Loucy (cell line): Measurements from ENCODE around the gene NBEA.

Experiments
- H2AFZ ChIP-seq: fragments of 200-600 bp; sonication (generic); 2 replicates; pipeline ENCODE4 v1.6.0; 2016; ENCODE audit warnings: antibody characterized with exemption, mild to moderate bottlenecking, low read length, moderate library complexity
- H3F3A ChIP-seq: fragments of 200-600 bp; 2 replicates; pipeline ENCODE4 v1.6.0; 2016; ENCODE audit warnings: antibody characterized with exemption, low read depth, mild to moderate bottlenecking
- H3K27me3 ChIP-seq: fragments of 200-600 bp; sonication (generic); 2 replicates; pipeline ENCODE4 v1.6.1; 2014; ENCODE audit warnings: low read length, mild to moderate bottlenecking; ENCODE audit not compliant: insufficient read depth, poor library complexity, severe bottlenecking
- H3K36me3 ChIP-seq: fragments of 200-600 bp; sonication (generic); 2 replicates; pipeline ENCODE4 v1.6.1; 2016; ENCODE audit warnings: low read length; ENCODE audit not compliant: insufficient read depth
- H3K4me1 ChIP-seq: fragments of 200-600 bp; sonication (generic); 2 replicates; pipeline ENCODE4 v1.5.1; 2014; ENCODE audit warnings: low read length, mild to moderate bottlenecking; ENCODE audit not compliant: insufficient read depth, poor library complexity, severe bottlenecking
- H3K4me2 ChIP-seq: fragments of 200-600 bp; sonication (generic); 2 replicates; pipeline ENCODE4 v1.6.0; 2014; ENCODE audit warnings: antibody characterized with exemption, low read length, low read depth, mild to moderate bottlenecking; ENCODE audit not compliant: poor library complexity, severe bottlenecking
- H3K4me3 ChIP-seq: fragments of 200-600 bp; sonication (generic); 2 replicates; pipeline ENCODE4 v1.5.1; 2014; ENCODE audit warnings: low read length, mild to moderate bottlenecking, mixed read lengths; ENCODE audit not compliant: poor library complexity, severe bottlenecking
- H3K79me2 ChIP-seq: fragments of 200-600 bp; sonication (generic); 2 replicates; pipeline ENCODE4 v1.6.1; 2014; ENCODE audit warnings: low read length; ENCODE audit not compliant: insufficient read depth
- H3K9ac ChIP-seq: fragments of 200-600 bp; sonication (generic); 2 replicates; pipeline ENCODE4 v1.6.0; 2014; ENCODE audit warnings: mild to moderate bottlenecking, low read depth, low read length, moderate library complexity; ENCODE audit not compliant: poor library complexity, severe bottlenecking
- H3K9me2 ChIP-seq: fragments of 200-600 bp; sonication (generic); replicated peaks from 2 replicates; pipeline ENCODE4 v1.6.1; 2016; ENCODE audit warnings: low read depth, low read length, mixed read lengths
- H3K9me3 ChIP-seq: fragments of 200-600 bp; sonication (generic); 2 replicates; pipeline ENCODE4 v1.6.1; 2014; ENCODE audit warnings: mild to moderate bottlenecking, antibody characterized with exemption, low read length, low read depth; ENCODE audit not compliant: insufficient read depth
- H4K20me1 ChIP-seq: fragments of 200-600 bp; sonication (generic); 2 replicates; pipeline ENCODE4 v1.6.0; 2014; ENCODE audit warnings: antibody characterized with exemption, low read length, mild to moderate bottlenecking; ENCODE audit not compliant: insufficient read depth, poor library complexity, severe bottlenecking
- CTCF ChIP-seq: fragments of 200-600 bp; sonication (generic); conservative IDR thresholded peaks from 2 replicates; pipeline ENCODE4 v1.5.1; 2014; ENCODE audit warnings: mild to moderate bottlenecking, antibody characterized with exemption, low read length
- EZH2phosphoT487 ChIP-seq: fragments of 200-600 bp; IDR thresholded peaks from 2 replicates; pipeline ENCODE4 v1.6.1; 2018; ENCODE audit warnings: antibody characterized with exemption, mild to moderate bottlenecking, moderate library complexity, borderline replicate concordance

Gene NBEA

DNA sequence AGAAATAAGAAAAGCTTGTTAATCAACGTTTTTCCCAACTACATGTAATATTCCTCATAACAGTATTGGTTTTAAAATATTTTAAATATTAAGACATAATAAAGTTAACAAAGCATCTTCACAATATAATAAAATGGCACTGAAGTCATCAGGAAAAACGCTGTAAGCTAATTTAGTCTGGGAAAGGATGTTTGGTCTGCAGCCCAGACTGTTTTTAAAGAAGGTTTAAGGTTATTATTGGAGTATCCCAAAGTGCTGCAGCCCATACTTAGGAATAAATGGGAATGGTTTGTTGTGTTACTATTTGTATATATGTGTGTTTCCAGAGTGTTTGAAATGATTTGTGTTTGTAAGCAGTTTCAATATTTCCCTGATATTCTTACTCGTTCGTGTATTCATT is 727.3 kb downstream of the NBEA start:
- Histone ChIP-seq H3K36me3 (no peaks in the 10 kb centered on the region), H3F3A (no peaks in the 10 kb centered on the region), H3K4me3 (no peak overlapping the region), H3K9me3 (no peaks in the 10 kb centered on the region), H3K4me1 (no peaks in the 10 kb centered on the region), H4K20me1 (no peaks in the 10 kb centered on the region), H2AFZ (no peak overlapping the region), H3K4me2 (no peak overlapping the region), H3K9ac (no peak overlapping the region), H3K27me3 (no peaks in the 10 kb centered on the region), H3K79me2 (no peaks in the 10 kb centered on the region), H3K9me2 (no peaks in the 10 kb centered on the region)
- TF ChIP-seq EZH2phosphoT487 (no peak), CTCF (no peak)

DNA sequence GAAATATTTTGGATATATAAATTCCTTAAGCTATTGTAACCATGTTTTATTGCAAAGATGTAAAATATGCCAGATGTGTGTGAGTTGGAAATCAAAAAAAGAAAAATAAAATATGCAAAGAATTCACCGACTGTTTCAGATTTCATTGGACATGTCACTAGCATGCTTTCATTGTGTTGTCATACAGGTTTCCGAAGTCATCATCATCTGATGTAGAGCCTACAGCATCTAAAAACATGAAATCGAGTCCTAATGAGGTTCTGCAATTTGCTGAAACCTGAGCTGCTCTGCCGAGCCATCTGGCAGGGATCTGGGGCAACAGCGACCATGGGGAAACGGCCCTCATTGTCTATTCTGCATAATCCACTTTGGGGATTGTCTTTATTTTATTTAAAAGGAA is 730.5 kb downstream of the NBEA start:
- no peaks in the 10 kb centered on the region for H3K27me3 ChIP-seq
- H3K4me2 ChIP-seq, result no peak overlapping the region
- H4K20me1 ChIP-seq, result no peaks in the 10 kb centered on the region
- H2AFZ ChIP-seq, result no peak overlapping the region
- H3K9ac ChIP-seq, result no peak overlapping the region
- H3K4me1 ChIP-seq, result no peaks in the 10 kb centered on the region
- no peak overlapping the region for H3K4me3 ChIP-seq
- TF ChIP-seq EZH2phosphoT487, result no peak
- no peak for TF ChIP-seq CTCF
- no peaks in the 10 kb centered on the region for H3K36me3 ChIP-seq
- no peaks in the 10 kb centered on the region for H3K9me3 ChIP-seq
- H3F3A ChIP-seq, result no peaks in the 10 kb centered on the region
- no peaks in the 10 kb centered on the region for H3K9me2 ChIP-seq
- H3K79me2 ChIP-seq, result no peaks in the 10 kb centered on the region

DNA sequence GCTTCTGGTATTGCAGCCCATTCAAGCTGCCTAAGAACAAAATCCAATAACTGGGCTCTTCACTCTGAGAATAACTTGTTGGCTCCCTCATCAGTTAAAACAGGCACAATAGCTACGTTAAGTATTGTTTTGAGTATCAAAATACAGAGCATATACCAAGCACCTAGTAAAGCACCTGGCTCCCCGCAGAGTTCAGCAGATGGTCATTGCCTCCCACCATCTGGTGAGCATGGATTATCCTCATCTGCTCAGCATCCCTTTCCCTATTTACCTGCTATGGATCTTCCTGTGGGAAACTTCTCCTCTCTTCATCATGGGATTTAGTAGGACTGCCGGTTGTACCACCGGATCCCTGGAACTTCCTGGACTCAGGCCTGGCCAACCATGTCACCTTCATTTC is 733.6 kb downstream of the NBEA start:
- no peak overlapping the region for H2AFZ ChIP-seq
- no peaks in the 10 kb centered on the region for H3K79me2 ChIP-seq
- no peaks in the 10 kb centered on the region for H3K4me1 ChIP-seq
- H3K4me2 ChIP-seq, result no peak overlapping the region
- H4K20me1 ChIP-seq, result no peaks in the 10 kb centered on the region
- H3K9ac ChIP-seq, result no peak overlapping the region
- H3K27me3 ChIP-seq, result no peaks in the 10 kb centered on the region
- TF ChIP-seq EZH2phosphoT487 (no peak), CTCF (no peak)
- H3K4me3 ChIP-seq, result no peak overlapping the region
- H3F3A ChIP-seq, result no peaks in the 10 kb centered on the region
- no peaks in the 10 kb centered on the region for H3K36me3 ChIP-seq
- H3K9me2 ChIP-seq, result no peaks in the 10 kb centered on the region
- no peaks in the 10 kb centered on the region for H3K9me3 ChIP-seq
